Right atrium auricular region (tissue), 2 donors: ENCODE measurements around the gene GBP3. TPM values are rescaled to one million over a fixed set of nuclear protein-coding genes. Genes with fewer than 3 reads are reported as not detected.
"Not testable (repeated sequence)": the region's sequence is repeated elsewhere in the genome, so short reads cannot be mapped to it uniquely, and the experiment has no call there.

Source experiments
- DNase-seq: peaks from one replicate; pipeline ENCODE4 v3.0.0-alpha.2; 2019; ENCODE audit warnings: low spot score
- H3K27ac ChIP-seq, 2 donors: fragments of 200-600 bp; sonication (generic); 1 replicate in 1 of 2; 2 replicates in 1 of 2; pipeline ENCODE4 v1.5.1; 2016 to 2019
- H3K27me3 ChIP-seq, 2 donors: fragments of 200-600 bp; sonication (generic); one replicate each; pipeline versions ENCODE4 v1.5.1 to v1.6.0; 2017 to 2019
- H3K36me3 ChIP-seq: fragments of 200-600 bp; sonication (generic); one replicate; pipeline ENCODE4 v1.5.1; 2016
- H3K4me1 ChIP-seq, 2 donors: fragments of 200-600 bp; sonication (generic); one replicate each; pipeline versions ENCODE4 v1.5.1 to v1.6.0; 2017 to 2019
- H3K4me3 ChIP-seq, 2 donors: fragments of 200-600 bp; sonication (generic); 1 replicate in 1 of 2; 2 replicates in 1 of 2; pipeline ENCODE4 v1.5.1; 2017 to 2019; ENCODE audit warnings: mild to moderate bottlenecking in 1 of 2, moderate library complexity in 1 of 2
- H3K9me3 ChIP-seq, 2 donors: fragments of 200-600 bp; sonication (generic); one replicate each; pipeline ENCODE4 v1.5.1; 2019
- total RNA-seq, 2 donors: library from RNA; depleted of rRNA; stranded (reverse); fragments of >200 nt; gene quantifications; one replicate each; pipeline ENCODE4 v1.1.0, GENCODE V29; 2016
- TF ChIP-seq, protein P1 (sequence below), 2 donors: fragments of 200-600 bp; sonication (generic); IDR thresholded peaks; one replicate each; pipeline ENCODE4 v1.5.1; 2019; ENCODE audit warnings: antibody characterized with exemption in 2 of 2

The GBP3 gene
- total RNA-seq, 2 donors from 2014 or later, result 5.8 to 10.4 TPM

GRCh38 chr1:89047734-89048133 is 25.1 kb upstream of the GBP3 start:
- H3K36me3 ChIP-seq, result peaks cover 6% of the 10 kb centered on the region
- no peak overlapping the region for H3K27ac ChIP-seq
- TF ChIP-seq, protein P1, sequence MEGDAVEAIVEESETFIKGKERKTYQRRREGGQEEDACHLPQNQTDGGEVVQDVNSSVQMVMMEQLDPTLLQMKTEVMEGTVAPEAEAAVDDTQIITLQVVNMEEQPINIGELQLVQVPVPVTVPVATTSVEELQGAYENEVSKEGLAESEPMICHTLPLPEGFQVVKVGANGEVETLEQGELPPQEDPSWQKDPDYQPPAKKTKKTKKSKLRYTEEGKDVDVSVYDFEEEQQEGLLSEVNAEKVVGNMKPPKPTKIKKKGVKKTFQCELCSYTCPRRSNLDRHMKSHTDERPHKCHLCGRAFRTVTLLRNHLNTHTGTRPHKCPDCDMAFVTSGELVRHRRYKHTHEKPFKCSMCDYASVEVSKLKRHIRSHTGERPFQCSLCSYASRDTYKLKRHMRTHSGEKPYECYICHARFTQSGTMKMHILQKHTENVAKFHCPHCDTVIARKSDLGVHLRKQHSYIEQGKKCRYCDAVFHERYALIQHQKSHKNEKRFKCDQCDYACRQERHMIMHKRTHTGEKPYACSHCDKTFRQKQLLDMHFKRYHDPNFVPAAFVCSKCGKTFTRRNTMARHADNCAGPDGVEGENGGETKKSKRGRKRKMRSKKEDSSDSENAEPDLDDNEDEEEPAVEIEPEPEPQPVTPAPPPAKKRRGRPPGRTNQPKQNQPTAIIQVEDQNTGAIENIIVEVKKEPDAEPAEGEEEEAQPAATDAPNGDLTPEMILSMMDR (IDR thresholded peaks at IDR 0.05), result no peak
- no peak for DNase-seq
- H3K4me3 ChIP-seq, result no peak overlapping the region
- H3K27me3 ChIP-seq, result no peaks in the 10 kb centered on the region
- H3K9me3 ChIP-seq, result no peaks in the 10 kb centered on the region
- no peaks in the 10 kb centered on the region for H3K4me1 ChIP-seq

- H3K4me3 ChIP-seq, H3K9me3 ChIP-seq, H3K4me1 ChIP-seq, H3K27ac ChIP-seq, H3K36me3 ChIP-seq, DNase-seq, H3K27me3 ChIP-seq: not testable (repeated sequence)
Observed at GRCh38 chr1:89046318-89047183, 23.9 kb upstream of the GBP3 start.

GRCh38 chr1:89044970-89045721 is 22.5 kb upstream of the GBP3 start:
- H3K4me3 ChIP-seq, result no peak overlapping the region
- no peaks in the 10 kb centered on the region for H3K36me3 ChIP-seq
- TF ChIP-seq, protein P1 (IDR thresholded peaks at IDR 0.05), result no peak
- H3K9me3 ChIP-seq, result no peaks in the 10 kb centered on the region
- H3K4me1 ChIP-seq, result no peaks in the 10 kb centered on the region
- no peak overlapping the region for H3K27ac ChIP-seq
- H3K27me3 ChIP-seq, result no peaks in the 10 kb centered on the region
- no peak for DNase-seq

DNA sequence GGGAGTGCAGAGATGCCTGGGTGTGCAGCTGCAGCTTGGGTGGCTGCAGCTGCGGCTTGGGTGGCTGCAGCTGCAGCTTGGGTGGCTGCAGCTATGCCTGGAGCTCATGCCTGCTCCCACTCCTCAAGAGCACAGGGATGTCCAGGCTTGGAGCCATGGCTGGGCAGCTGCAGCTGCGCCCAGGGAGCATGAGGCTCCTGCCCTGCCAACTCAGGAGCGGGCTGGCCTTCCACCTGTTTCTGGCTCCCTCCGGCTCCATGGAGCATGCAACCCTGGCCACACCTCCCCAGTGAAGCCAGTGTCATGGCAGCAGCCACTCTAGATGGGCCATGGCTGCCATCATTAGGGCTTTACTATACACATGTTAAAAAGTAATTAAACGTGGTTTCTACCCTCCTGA is 21.3 kb upstream of the GBP3 start:
- TF ChIP-seq, protein P1 (IDR thresholded peaks at IDR 0.05), result no peak
- H3K36me3 ChIP-seq, result no peaks in the 10 kb centered on the region
- DNase-seq, result no peak
- H3K4me3 ChIP-seq, result no peak overlapping the region
- no peaks in the 10 kb centered on the region for H3K4me1 ChIP-seq
- H3K9me3 ChIP-seq, result no peaks in the 10 kb centered on the region
- H3K27ac ChIP-seq, result no peak overlapping the region
- H3K27me3 ChIP-seq, result no peaks in the 10 kb centered on the region

- Histone ChIP-seq H3K4me3 (no peak overlapping the region), H3K36me3 (no peaks in the 10 kb centered on the region), H3K9me3 (no peaks in the 10 kb centered on the region), H3K27me3 (no peaks in the 10 kb centered on the region), H3K27ac (no peak overlapping the region), H3K4me1 (no peaks in the 10 kb centered on the region)
- no peak for DNase-seq
- TF ChIP-seq, protein P1 (IDR thresholded peaks at IDR 0.05), result no peak
Observed at GRCh38 chr1:89042491-89042890, 19.8 kb upstream of the GBP3 start.

DNA sequence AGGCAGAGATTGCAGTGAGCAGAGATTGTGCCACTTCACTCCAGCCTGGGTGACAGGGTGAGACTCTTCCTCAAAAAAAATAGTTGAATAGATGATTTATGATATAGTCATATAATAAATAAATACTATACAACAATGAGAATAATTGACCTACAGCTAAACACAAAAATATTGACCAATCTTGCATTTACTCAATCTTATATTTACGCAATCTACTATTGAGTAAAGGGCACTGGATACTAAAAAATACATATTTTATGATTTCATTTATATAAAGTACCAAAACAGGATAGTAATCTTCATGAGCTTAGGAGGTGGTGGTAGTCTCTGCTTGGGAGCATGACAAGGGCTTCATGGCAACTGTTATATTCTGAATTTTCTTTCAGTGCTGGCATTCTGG is 19.1 kb upstream of the GBP3 start:
- Histone ChIP-seq H3K4me3 (no peak overlapping the region), H3K36me3 (no peaks in the 10 kb centered on the region), H3K4me1 (no peaks in the 10 kb centered on the region), H3K9me3 (no peaks in the 10 kb centered on the region), H3K27me3 (no peaks in the 10 kb centered on the region), H3K27ac (no peak overlapping the region)
- DNase-seq, result no peak
- TF ChIP-seq, protein P1 (IDR thresholded peaks at IDR 0.05), result no peak
